Jurkat, Clone E6-1 (cell line): ENCODE data around the gene KCNE1.
"Not testable (repeated sequence)": the region's sequence is repeated elsewhere in the genome, so short reads cannot be mapped to it uniquely, and the experiment has no call there.

ENCODE experiments used
- DNase-seq: peaks from one replicate; pipeline ENCODE4 v3.0.0-alpha.2; 2011; ENCODE audit warnings: low read depth, low spot score
- H3K4me3 ChIP-seq: 2 replicates; pipeline ENCODE4 v1.5.1; 2011; ENCODE audit warnings: mild to moderate bottlenecking, low read length, control low read depth, moderate library complexity

The KCNE1 gene

DNA sequence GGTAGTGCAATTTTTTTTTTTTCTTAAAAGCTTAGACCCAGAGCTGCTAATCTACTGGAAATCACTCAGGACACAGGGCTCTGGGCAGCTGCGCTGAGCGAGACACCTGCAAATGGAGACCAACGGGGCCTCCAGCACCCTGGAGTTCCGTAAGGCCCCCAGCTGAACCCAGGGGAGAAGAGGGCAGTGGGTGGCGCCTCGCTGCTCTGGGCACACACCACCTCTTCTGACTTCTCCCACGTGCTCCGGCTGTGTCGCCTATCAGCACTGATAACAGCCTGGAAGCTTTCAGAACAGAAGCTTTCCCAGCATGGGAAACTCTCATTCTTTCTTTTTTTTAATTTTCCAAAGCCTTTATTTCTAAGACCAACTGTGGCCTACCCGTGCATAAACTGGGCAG lies 56.4 kb downstream of the KCNE1 start:
- DNase-seq, H3K4me3 ChIP-seq: not testable (repeated sequence)

DNA sequence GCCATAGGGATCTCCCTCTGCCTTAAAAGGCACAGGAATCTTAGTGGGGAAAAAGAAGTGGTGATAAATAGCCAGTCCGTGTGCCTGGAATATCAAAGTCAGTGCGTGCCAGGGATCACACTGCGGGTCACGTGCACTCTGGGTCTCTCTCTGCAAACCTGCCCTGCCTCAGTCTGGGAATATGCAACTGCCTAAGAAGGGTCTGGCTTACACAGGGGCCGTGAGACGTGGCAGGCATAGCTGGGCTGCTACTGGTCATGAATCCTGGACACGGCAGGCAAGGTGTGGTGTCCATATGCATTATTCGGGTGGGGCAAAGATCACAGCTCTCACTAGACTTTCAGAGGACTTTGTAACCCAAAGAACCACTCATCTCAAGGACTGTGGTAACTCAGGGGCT lies 65.0 kb downstream of the KCNE1 start:
- DNase-seq, H3K4me3 ChIP-seq: not testable (repeated sequence)

DNA sequence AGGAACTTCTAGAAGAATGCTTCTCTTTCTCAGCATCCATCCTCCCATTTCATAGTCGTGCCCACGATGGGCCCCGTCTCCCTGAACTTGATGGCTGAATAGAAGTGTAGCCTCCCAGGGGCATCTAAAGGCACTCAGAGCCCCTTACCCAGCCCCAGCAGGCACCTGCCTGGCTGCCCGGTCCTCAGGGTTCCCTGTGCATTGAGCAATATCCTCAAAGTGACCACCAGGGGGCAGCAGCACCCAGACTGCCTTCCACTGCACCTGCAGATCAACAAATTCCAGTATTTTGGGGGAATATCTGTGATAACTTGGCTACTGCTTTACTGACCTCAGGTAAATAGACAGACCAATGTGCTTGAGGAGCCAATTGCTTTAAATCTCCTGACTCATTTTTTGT lies 68.5 kb downstream of the KCNE1 start:
- H3K4me3 ChIP-seq = not testable (repeated sequence)

DNA sequence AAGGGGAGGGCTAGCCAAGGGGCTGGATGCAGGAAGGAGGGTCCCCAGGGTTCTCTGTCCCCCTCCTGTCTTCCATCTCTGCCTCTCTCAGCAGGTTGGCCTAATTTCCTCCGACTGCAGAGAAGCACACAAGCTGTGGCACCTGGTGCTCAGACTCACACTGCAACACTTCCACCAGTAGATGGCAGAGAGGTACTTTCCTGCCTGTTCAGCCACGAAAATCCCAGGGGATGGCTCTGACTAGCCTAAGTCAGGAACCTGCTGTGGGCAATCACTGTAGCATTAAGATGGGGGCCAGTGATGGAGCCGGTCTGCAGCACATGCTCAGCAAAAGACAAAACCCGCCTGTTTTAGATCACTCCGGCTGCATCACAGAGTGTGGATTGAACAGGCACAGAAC lies 82.3 kb downstream of the KCNE1 start:
- not testable (repeated sequence) for DNase-seq, H3K4me3 ChIP-seq

More for the DNA sequence above, 68.5 kb downstream of the KCNE1 start:
- DNase-seq = not testable (repeated sequence)

DNA sequence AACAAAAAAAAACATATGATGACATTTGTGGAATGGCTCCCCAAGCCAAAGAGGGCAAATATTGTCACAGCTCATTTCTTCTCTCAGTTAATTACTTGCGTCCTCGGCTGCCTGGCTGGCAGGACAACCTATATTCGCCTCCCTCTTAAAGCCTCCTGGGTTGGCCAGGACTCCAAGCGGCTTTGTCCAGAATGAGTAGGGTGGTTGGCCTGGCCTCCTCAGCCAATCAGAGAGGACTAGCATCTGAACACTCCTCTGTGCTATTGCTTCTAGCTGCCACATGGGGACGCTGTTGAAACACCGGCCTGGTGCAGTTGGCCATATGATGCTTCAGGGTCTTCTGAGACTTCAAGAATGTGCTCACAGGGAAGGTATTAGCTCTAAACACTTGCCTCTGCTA lies 83.6 kb downstream of the KCNE1 start:
- H3K4me3 ChIP-seq, DNase-seq: not testable (repeated sequence)

DNA sequence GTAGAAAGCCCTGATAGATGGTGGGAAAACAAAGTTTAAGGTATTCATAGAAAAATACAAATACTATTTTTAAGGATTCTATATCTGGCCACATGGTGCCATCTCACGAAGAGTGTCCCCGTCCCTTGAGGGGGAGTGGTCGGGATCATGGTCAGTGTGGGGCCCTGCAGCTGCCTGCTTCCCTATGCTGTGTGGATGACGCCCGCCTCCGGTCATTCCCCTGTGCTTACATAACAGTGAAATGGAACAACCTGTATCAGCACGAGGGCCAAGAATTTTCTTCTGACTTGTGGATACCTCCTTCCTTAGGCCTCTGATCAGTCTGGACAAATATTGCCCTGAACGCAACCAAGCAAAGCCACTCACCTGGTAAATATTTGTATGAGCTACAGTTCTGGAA lies 84.7 kb downstream of the KCNE1 start:
- not testable (repeated sequence) for DNase-seq, H3K4me3 ChIP-seq

DNA sequence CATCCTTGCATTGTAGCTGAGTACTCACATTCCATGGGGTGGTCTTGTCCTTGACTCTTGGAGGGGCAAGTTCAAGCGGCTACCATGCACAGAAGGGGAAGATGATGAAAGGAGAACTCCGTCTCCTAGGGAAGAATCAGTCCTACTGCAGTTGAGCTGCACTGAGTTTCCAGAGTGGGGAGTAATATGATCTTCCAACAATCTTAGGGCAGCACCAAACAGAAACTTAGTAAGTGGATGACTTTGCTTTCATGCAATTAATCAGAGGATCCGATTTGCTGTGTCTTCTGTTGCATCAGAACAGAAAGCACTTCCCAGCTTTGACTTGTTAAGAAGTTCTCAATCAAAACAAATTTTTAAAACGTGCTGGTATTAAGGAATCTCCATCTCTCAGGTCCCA lies 88.2 kb downstream of the KCNE1 start, which contains the start of gene SMIM34:
SMIM34 (minus strand) TSS at position 147 of the 400 bp plus-strand sequence; CDS start at position 35, 112 bp downstream.
- DNase-seq, H3K4me3 ChIP-seq: not testable (repeated sequence)

DNA sequence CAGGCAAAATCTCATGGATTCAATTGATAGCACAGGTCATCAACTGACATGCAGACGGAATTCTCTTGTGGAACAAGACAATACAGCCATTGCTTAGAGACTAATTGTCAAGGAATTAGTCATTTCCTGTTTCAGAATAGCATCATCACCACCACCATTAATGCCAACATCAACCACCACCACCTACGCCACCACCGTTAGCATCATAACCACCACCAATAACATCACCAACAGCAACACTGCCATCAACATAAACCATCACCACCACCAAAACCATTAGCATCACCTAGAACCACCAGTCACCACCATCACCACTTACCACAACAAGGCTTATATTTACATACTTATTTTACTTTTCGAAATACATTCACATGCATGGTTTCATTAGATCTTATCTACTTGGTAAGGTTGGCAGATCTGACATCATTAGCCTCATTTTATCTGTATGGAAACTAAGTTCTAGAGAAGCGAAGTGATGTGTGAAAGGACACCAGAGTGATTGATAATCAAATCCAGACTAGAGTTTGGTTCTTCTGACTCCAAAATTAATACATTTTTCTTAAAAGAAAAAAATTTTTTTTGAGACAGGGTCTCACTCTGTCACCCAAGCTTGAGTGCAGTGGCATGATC lies 94.4 kb downstream of the KCNE1 start:
- DNase-seq, H3K4me3 ChIP-seq: not testable (repeated sequence)

DNA sequence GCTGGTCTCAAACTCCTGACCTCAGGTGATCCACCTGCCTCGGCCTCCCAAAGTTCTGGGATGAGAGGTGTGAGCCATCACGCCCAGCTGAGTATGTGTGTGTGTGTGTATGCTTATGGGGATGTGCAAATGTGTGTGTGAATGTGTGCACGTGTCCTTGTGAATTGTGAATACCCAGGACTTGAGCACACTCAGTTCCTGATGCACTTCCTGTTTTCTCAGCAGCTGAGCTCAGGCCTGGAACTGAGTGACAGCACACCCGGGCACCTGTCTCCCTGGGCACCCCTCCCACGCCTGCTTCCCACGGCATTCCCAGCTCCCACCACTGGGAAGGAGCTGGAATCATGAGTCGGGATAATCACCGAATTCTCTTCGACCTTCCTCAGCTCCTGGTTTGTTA lies 104.7 kb downstream of the KCNE1 start:
- not testable (repeated sequence) for DNase-seq, H3K4me3 ChIP-seq

DNA sequence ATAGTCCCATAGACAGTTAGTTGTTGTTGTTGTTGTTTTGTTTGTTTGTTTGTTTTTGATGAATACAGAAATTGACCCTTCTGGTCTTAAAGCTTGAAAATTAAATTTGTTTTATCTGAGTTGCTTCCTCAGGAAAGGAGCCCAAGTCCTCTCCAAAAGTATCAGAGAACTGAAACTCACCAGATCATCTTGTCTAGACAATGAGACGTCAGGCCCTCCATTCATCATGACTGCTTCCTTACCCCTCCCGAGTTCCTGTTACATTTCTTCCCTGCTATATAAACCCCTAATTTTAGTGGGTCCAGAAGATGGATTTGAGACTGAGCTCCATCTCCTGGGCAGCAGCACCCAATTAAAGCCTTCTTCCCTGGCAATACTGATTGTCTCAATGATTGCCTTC lies 105.3 kb downstream of the KCNE1 start:
- DNase-seq, H3K4me3 ChIP-seq: not testable (repeated sequence)

DNA sequence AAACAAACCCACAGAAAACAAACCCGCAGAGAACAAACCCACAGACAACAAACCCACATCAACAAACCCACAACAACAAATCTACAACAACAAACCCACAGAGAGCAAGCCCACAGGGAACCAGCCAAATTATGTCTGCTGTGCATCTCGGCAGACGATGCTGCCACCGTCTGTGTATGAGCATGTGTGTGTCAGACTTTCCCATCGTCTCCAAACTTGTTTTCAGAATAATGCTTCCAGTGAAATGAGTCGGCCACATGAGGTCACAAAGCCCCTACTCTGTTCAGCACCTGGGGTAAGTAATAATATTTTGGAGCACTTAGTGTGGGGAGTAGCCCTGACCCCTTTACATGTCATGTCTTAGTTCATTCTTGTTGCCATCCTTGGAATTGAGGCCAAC lies 105.9 kb downstream of the KCNE1 start:
- DNase-seq, H3K4me3 ChIP-seq: not testable (repeated sequence)

DNA sequence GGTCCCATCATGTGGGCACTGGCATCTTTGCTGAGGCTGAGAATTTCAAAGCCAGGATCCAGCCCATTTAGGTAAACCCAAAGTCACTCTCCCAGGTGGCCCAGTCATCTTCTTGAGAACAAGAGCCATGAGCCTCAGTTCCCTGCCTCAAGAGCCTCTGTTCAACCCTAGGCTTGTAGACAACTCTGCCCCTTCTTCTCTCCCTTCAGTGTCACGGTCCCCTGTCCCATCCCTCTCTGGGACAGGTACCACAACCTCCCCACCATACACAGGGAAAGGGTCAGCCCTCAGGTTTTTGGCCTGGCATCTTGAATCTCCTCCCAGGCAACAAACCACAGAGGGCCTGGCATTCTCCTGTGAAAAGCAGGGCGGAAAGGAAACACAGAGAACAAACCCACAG lies 106.3 kb downstream of the KCNE1 start:
- H3K4me3 ChIP-seq, DNase-seq: not testable (repeated sequence)

DNA sequence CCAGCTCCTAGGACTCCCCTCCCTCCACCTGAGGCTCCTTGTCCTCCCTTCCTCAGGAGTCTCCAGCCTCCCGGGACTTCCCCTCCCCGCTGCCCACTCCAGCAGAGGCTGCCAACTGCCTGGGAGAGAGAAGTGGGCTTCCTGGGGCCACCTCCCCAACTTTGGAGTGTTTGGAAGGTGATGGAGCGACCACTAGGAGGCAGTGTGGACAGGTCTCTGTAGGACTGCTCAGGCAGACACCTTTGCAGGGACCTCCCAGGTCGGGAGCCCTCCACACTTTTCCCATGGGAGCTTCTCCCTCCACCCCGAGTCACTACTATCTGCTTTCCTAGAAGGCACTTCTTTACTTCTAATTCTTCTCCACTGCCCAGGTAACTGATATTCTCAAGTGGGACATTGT lies 107.3 kb downstream of the KCNE1 start:
- not testable (repeated sequence) for DNase-seq, H3K4me3 ChIP-seq

DNA sequence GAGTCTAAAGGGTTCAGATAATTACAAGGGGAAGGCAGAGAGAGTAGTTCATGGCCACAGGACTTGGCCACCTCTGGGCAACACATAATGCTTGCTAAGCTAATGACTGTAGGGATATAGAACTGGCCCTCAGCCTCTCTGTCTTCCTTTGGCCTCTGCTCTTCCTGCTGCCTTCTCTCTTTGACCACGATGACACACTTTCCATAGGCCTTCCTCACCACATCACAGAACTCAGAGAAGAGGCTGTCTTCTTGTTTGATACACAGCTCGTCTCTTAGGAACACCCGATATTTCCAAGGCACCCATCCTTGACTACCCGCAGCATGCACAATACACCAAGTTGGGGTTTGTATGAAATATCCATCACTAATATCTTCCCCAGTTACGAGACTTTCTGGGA lies 111.5 kb downstream of the KCNE1 start:
- not testable (repeated sequence) for H3K4me3 ChIP-seq, DNase-seq
